Limb (tissue), 2 donors: ENCODE data around the gene YEATS2.
"Not testable (repeated sequence)": the region's sequence is repeated elsewhere in the genome, so short reads cannot be mapped to it uniquely, and the experiment has no call there.

Source experiments
- DNase-seq, 2 donors: peaks; one replicate each; pipeline ENCODE4 v3.0.0-alpha.2; 2016; ENCODE audit errors: extremely low spot score in 2 of 2

YEATS2 gene

DNA sequence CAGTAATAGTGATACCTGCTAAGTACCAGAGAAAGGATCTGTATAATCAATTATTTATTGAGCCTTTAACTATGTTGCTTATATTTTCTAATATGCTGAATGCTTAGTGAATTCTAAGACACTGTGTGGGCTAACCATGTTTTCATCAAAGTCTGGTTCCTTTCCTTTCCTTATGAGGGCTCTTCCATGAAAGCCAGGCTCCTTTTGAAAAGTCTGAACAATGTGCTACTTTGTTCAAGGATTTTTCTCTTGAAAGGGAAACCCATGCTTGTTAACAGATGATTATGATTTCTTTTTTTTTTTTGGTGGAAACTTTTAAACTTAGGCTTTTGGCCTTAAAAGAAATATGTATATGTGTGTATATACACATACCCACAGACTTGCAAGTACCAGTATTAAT is 17.0 kb downstream of the YEATS2 start:
- DNase-seq: no peak

DNA sequence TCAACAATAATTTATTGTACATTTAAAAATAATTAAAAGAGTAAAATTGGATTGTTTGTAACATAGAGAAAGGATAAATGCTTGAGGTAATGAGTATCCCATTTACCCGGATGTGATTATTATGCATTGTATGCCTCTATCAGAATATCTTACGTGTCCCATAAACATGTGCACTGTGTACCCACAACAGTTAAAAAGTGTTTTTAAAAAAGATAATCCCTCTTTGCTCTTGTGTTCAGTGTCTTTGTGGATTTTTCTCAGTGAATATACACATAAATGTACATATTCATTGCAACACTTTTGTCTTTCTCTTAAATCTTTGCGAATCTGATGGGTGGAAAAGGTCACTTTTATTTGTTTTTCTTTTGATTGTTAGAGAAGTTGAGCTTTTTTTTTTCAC is 20.4 kb downstream of the YEATS2 start:
- DNase-seq: no peak

GRCh38 chr3:183725387-183725786 is 27.8 kb downstream of the YEATS2 start:
- DNase-seq: no peak

DNA sequence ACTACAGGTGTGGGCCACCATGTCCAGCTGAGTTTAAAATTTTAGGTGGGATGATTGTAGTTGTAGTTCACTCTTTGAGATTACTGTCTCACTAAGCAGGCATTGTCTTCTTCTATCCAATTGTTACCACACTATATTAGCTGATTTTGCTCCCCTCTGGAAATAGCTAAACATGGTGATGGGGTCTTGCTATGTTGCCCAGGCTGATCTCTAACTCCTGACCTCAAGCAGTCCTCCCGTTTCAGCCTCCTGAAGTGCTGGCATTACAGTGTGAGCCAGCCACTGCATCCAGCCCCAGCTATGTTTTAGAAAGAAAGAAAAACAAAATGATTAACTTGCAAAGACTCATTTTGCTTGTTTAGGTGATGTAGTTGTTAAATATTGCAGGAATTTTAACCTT is 30.6 kb downstream of the YEATS2 start:
- DNase-seq: no peak

GRCh38 chr3:183730361-183730760 is 32.8 kb downstream of the YEATS2 start:
- no peak for DNase-seq

- no peak for DNase-seq
Observed at GRCh38 chr3:183731611-183732010, 34.0 kb downstream of the YEATS2 start.

DNA sequence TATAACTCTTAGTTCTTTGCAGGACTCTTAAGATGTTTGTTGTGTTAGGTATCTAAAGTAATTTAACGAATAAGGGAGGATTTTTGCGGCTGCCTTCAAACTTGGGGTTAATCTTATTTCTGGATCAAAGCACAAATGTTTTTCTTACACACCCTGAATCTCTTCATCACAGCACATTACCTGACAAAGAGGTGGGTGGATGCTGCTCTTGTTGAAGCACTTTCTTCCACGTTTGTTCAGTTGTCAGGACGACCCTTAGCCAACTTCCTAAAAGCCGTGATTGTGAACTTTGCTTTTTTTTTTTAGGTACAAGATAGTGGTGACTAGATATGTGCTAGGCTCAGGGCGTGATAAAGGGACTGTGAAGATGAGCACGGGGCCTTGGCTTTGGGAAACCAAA is 36.0 kb downstream of the YEATS2 start:
- DNase-seq: no peak

DNA sequence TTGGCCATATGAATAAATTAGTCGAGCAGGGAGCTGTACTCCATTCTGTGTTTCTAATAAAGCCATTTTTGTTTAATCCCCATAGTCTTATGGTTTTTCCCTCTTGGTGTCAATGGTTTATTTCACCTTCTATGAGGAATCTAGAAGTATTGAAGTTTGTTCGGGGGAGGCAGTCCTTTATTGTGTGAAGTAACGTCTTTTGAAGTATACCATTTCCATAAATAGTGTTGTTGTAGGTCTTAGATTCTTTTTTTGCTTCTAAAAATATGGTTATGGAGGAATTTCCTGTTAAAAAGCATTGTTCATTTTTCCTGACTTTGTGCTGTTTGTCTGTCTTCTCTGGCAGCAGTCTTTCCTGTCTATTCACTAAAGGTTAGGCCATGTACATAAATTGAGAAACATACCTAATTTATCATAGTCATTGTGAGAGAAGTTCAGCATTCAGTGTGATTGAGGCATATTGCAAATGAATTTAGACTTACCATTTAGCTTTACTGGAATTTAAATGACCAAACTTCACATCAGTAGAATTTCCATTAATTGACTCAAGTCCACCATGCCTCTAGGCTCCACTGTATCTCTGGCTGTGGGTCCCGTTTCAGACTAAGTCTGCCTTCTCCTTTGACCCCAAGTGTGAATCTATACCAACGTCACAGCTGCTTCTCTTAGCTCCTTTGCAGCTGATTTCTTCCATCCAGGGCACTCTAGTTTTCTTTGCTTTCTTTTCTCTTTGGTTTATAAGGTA is 37.3 kb downstream of the YEATS2 start:
- DNase-seq: no peak

DNA sequence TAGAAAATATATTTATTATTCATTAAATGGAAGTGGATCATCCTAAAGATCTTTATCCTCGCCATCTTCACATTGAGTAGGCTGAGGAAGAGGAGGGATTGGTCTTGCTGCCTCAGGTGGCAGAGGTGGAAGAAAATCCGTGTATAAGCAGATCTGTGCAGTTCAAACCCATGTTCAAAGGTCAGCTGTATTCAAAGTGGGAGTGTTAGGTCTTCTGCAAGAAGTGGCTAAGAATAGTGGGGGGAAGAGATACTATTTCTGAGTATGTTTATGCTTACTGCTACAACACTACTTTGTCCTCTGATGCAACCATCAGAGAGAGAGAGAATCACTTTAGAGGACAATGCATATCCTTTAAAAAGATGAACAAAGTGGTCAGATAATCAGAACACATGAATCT is 39.5 kb downstream of the YEATS2 start:
- no peak for DNase-seq

- not testable (repeated sequence) for DNase-seq
Observed at GRCh38 chr3:183740154-183740553, 42.6 kb downstream of the YEATS2 start.

DNA sequence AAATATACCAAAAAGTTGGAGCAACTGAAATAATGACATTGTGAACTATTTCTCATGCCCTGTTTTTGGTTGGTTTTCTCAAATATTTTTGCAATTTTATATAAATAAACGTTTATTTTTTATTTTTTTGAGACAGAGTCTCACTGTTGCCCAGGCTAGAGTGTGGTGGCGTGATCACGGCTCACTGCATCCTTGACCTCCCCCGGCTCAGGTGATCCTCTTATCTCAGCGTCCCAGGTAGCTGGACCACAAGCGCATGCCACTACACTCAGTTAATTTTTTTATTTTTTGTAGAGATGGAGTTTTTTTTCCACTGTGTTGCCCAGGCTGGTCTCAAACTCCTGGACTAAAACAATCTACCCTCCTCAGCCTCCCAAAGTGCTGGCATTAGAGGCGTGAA is 45.6 kb downstream of the YEATS2 start:
- no peak for DNase-seq

- DNase-seq: peak in 1 of 2 donors; percentile 7
Observed at GRCh38 chr3:183745300-183746098, 47.9 kb downstream of the YEATS2 start.

- DNase-seq: no peak
Observed at GRCh38 chr3:183754052-183754451, 56.5 kb downstream of the YEATS2 start.

DNA sequence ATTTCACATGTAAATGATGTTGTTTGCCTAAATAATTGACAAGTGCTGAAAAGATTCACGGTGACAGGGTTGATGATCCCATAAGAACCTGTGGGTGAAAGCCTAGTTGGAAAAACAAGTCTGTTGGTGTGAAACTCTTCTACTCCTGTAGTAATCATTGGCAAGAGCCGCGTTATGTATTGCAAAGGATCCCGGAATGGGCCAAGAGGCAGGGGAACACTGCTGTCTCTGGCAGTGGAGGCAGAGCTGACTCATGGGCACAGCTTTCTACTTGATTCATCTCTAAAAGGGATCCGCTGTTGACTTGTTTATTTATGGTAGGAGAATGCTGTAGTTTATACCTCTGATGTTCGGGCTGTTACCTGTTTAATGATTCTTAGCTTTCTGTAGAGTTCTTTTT is 64.7 kb downstream of the YEATS2 start:
- no peak for DNase-seq

DNA sequence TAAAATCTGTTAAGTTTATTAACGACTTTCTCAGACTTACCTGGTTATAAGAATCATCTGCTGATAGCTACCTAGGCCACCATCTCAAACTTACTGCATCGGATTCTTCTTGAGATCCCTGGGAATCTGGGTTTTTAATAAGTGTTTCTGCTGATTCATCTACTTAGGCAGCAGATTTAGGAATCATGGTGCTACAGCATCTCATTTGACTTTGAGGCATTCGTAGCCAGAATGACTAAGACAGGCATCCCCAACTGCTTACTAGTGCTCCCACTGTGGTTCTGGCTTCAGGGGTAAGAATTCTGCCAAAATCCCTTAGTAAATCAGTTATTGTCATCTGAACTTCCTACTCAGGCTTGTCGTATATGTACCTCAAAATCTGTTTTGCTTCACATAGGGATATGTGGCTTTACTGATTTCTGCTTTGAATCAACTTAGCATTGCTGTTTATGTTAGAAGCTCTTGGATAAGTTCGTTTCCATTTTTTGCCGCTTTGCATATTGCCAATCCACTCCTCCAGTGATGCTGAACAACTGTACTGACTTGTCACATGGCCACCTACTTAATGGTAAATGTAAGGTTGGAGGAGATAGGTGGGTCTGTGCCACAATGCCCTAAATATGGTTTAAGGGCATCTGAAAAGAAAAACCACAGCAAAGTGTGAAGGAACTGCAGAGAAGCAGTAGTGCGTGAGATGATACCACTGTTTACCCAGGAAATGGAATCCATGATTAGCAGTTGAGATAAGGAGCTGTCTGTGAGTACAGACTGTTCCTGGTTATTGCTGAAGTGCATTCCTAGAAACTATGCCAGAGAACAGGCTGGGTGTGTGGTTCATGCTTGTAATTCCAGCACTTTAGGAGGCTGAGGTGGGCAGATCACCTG is 67.5 kb downstream of the YEATS2 start:
- no peak for DNase-seq

DNA sequence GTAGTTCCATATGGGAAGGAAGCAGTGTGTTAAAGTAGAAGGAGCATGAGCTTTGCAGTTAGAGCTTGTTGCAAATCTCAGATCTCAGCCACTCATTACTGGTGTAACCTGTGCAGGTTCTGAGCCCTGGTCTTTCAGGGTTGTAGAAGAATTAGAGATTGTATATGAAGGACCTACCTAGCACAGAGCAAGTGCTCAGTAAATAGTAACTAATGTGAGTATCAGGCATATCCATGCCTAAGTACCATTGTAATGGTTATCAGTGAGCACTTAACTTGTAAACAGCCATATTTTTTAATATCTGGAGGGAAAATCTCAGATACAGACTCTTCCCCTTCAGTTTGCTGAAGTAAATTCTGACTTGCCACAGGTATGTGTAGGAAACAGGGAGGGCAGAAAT is 68.5 kb downstream of the YEATS2 start:
- DNase-seq: no peak

DNA sequence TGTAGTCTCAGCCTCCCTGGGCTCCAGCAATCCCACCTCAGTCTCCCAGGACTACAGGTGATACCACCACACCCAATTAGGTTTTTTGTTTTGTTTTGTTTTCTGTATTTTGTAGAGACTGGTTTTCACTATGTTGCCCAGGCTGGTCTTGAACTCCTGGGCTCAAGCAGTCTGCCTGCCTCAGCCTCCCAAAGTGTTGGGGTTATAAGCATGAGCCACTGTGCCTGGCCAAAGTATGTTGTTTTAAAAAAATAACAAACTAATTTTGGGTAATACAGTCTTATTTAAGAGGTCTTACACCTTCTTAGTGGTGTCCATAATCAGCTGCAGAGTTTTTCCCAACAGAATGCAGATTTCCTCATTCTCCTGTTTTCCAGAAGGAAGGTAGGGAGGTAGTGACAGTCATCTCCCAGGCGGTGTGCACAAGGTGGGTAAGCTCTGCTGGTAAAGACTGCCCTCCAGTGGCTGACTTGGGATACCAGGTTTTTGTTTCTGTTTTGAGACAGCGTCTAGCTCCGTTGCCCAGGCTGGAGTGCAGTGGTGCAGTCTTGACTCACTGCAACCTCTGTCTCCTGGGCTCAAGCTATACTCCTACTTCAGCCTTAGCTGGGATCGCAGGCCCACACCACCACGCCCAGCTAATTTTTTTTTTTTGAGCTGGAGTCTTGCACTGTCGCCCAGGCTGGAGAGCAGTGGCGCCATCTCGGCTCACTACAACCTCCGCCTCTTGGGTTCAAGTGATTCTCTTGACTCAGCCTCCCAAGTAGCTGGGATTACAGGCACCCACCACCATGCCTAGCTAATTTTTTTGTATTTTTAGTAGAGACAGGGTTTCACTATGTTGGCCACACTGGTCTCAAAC is 69.4 kb downstream of the YEATS2 start:
- peak; percentile 45 to 72 for DNase-seq

DNA sequence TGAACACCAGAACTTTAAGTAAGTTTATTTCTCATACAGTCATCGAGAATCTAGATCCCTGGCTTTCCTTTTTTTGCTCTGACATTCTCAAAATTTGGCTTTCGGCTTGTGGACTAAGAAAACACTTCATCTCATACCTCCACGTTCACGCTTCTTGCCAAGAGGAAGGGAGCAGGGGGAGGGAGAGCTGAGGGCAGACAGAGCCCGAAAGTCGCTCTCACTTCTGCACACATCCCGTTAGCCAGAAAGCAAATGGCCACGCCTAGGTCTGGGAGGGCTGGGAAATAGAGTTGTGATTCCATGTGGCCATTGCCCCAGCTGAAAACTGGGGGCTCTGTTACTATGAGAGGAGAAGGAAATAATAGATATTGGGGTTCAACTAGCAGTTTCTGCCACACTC is 70.5 kb downstream of the YEATS2 start:
- DNase-seq: no peak

DNA sequence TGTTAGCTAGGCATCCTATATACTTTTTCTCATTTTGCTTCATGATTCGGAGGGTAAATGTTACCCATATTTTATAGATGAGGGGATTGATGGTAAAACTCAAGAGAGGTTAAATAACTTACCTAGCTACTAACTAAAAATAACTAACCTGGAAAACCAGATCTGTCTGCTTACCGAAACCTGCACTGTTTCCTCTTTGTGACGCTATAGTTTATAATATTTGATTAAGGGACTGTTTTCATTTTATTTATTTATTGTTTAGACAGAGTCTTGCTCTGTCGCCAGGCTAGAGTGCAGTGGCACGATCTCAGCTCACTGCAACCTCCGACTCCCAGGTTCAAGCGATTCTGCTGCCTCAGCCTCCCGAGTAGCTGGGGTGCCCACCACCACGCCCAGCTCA is 71.9 kb downstream of the YEATS2 start:
- DNase-seq: no peak

DNA sequence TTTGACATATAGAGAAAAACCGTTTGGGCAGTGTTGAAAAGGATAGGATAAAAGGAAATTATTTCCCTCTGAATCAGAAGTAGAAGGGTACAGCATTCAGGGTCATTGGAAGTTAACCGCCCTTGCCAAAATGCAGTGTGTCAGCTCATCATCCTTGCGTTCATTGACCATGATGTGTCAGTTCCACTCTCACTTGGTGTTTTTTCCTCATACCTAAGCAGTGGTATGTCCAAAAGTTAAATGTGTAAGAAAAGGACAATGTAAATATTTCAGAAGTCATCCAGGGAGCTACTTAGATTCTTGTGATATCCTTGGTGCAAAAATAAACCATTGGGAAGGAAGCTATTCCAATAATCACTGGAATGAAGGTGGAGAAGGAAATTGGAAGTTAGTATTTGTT is 77.0 kb downstream of the YEATS2 start:
- no peak for DNase-seq

GRCh38 chr3:183775781-183776180 is 78.2 kb downstream of the YEATS2 start:
- DNase-seq: no peak
